KMS-11 (cell line): Measurements from ENCODE around the gene ATP6V1G1.
"Not testable (repeated sequence)": the region's sequence is repeated elsewhere in the genome, so short reads cannot be mapped to it uniquely, and the experiment has no call there.

Source experiments
- H2AFZ ChIP-seq: fragments of 200-600 bp; sonication (generic); 2 replicates; pipeline ENCODE4 v1.6.1; 2016; ENCODE audit warnings: antibody characterized with exemption, mixed run types, low read depth
- H3K27ac ChIP-seq: fragments of 200-600 bp; sonication (generic); 2 replicates; pipeline ENCODE4 v1.6.1; 2016; ENCODE audit warnings: mild to moderate bottlenecking, mixed run types
- H3K27me3 ChIP-seq: fragments of 200-600 bp; sonication (generic); 2 replicates; pipeline ENCODE4 v1.6.1; 2017; ENCODE audit warnings: mild to moderate bottlenecking, low read depth, mixed run types, moderate library complexity; ENCODE audit not compliant: insufficient read depth
- H3K36me3 ChIP-seq: fragments of 200-600 bp; sonication (generic); 2 replicates; pipeline ENCODE4 v1.6.1; 2017; ENCODE audit warnings: mild to moderate bottlenecking, mixed run types; ENCODE audit not compliant: insufficient read depth
- H3K4me1 ChIP-seq: fragments of 200-600 bp; sonication (generic); 2 replicates; pipeline ENCODE4 v1.6.1; 2016; ENCODE audit warnings: mild to moderate bottlenecking, low read depth, mixed run types; ENCODE audit not compliant: poor library complexity, severe bottlenecking
- H3K4me2 ChIP-seq: fragments of 200-600 bp; sonication (generic); 2 replicates; pipeline ENCODE4 v1.7.0; 2016; ENCODE audit warnings: mild to moderate bottlenecking, mixed run types
- H3K4me3 ChIP-seq: fragments of 200-600 bp; sonication (generic); IDR thresholded peaks from 2 replicates; pipeline ENCODE4 v1.6.1; 2017; ENCODE audit warnings: low read depth, low read length, mixed read lengths; ENCODE audit not compliant: insufficient read depth
- H3K79me2 ChIP-seq: fragments of 200-600 bp; sonication (generic); 2 replicates; pipeline ENCODE4 v1.6.1; 2016; ENCODE audit warnings: low read depth, mixed run types; ENCODE audit not compliant: insufficient read depth
- H3K9ac ChIP-seq: fragments of 200-600 bp; sonication (generic); 2 replicates; pipeline ENCODE4 v1.6.1; 2016; ENCODE audit warnings: mild to moderate bottlenecking, mixed run types
- H4K20me1 ChIP-seq: fragments of 200-600 bp; sonication (generic); 2 replicates; pipeline ENCODE4 v1.6.1; 2016; ENCODE audit warnings: mild to moderate bottlenecking, mixed run types; ENCODE audit not compliant: insufficient read depth
- CTCF ChIP-seq: fragments of 200-600 bp; sonication (generic); conservative IDR thresholded peaks from 2 replicates; pipeline ENCODE4 v1.6.1; 2017; ENCODE audit warnings: low read depth, mild to moderate bottlenecking, antibody characterized with exemption, low read length, moderate library complexity, mixed read lengths

Gene ATP6V1G1

DNA sequence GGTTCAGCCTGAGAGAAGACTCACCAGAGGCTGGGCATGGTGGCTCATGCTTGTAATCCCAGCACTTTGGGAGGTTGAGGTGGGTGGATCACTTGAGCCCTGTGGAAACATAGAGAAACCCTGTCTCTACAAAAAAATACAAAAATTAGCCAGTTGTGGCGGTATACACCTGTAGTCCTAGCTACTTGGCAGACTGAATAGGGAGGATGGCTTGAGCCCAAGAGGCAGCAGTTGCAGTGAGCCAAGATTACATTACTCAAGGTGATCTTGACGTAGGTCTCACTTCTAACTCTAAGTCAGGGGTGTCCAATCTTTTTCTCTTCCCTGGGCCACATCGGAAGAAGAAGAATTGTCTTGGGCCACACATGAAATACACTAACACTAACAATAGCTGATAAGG lies 16.2 kb upstream of the ATP6V1G1 start:
- Histone ChIP-seq H3K4me1 (no peaks in the 10 kb centered on the region), H3K9ac (no peak overlapping the region), H3K79me2 (no peaks in the 10 kb centered on the region), H3K36me3 (no peaks in the 10 kb centered on the region), H3K4me2 (no peak overlapping the region), H3K27ac (no peak overlapping the region), H3K27me3 (no peaks in the 10 kb centered on the region), H3K4me3 (no peak overlapping the region), H2AFZ (no peak overlapping the region), H4K20me1 (no peaks in the 10 kb centered on the region)
- TF ChIP-seq CTCF: no peak

GRCh38 chr9:114572199-114572598 lies 15.4 kb upstream of the ATP6V1G1 start:
- H3K36me3 ChIP-seq: no peaks in the 10 kb centered on the region
- no peak overlapping the region for H2AFZ ChIP-seq
- H3K27me3 ChIP-seq: no peaks in the 10 kb centered on the region
- no peaks in the 10 kb centered on the region for H4K20me1 ChIP-seq
- no peak overlapping the region for H3K4me2 ChIP-seq
- no peaks in the 10 kb centered on the region for H3K79me2 ChIP-seq
- no peak overlapping the region for H3K9ac ChIP-seq
- H3K4me1 ChIP-seq: no peaks in the 10 kb centered on the region
- H3K4me3 ChIP-seq: no peak overlapping the region
- no peak for TF ChIP-seq CTCF
- H3K27ac ChIP-seq: no peak overlapping the region

GRCh38 chr9:114574438-114574837 lies 13.1 kb upstream of the ATP6V1G1 start:
- no peaks in the 10 kb centered on the region for H3K27me3 ChIP-seq
- H3K9ac ChIP-seq: no peak overlapping the region
- H4K20me1 ChIP-seq: no peaks in the 10 kb centered on the region
- H2AFZ ChIP-seq: no peak overlapping the region
- no peak overlapping the region for H3K4me3 ChIP-seq
- H3K36me3 ChIP-seq: no peaks in the 10 kb centered on the region
- H3K4me2 ChIP-seq: no peak overlapping the region
- H3K79me2 ChIP-seq: no peaks in the 10 kb centered on the region
- no peak overlapping the region for H3K27ac ChIP-seq
- no peak for TF ChIP-seq CTCF
- no peaks in the 10 kb centered on the region for H3K4me1 ChIP-seq

GRCh38 chr9:114576779-114577178 lies 10.8 kb upstream of the ATP6V1G1 start:
- not testable (repeated sequence) for H3K27me3 ChIP-seq, H3K27ac ChIP-seq, H3K79me2 ChIP-seq, H4K20me1 ChIP-seq, H3K4me3 ChIP-seq, H3K9ac ChIP-seq, H3K4me1 ChIP-seq, H2AFZ ChIP-seq, H3K4me2 ChIP-seq, H3K36me3 ChIP-seq

- not testable (repeated sequence) for H3K79me2 ChIP-seq, H3K4me3 ChIP-seq, H3K4me2 ChIP-seq, H2AFZ ChIP-seq, H3K9ac ChIP-seq, H3K4me1 ChIP-seq, H3K27me3 ChIP-seq, H3K36me3 ChIP-seq, H3K27ac ChIP-seq, H4K20me1 ChIP-seq
Observed at GRCh38 chr9:114578134-114578533, 9.4 kb upstream of the ATP6V1G1 start.
